ENCODE results near the gene SNTB2.

Gene SNTB2

GRCh38 chr16:69180011-69180338 is 7.0 kb upstream of the SNTB2 start:
- no peak for DNase-seq (ENCODE audit: low spot score)

GRCh38 chr16:69182730-69183416 is 4.1 kb upstream of the SNTB2 start:
- DNase-seq (ENCODE audit: low spot score): no peak

- DNase-seq (ENCODE audit: low spot score): peak; percentile 62
These were observed 677 bp downstream of the SNTB2 start for GRCh38 chr16:69187446-69188235.

GRCh38 chr16:69188236-69188549 is 1.2 kb downstream of the SNTB2 start:
- no peak for DNase-seq (ENCODE audit: low spot score)

GRCh38 chr16:69188716-69189115 is 1.8 kb downstream of the SNTB2 start:
- DNase-seq (ENCODE audit: low spot score): no peak

- DNase-seq (ENCODE audit: low spot score): no peak
These were observed 3.2 kb downstream of the SNTB2 start for GRCh38 chr16:69190046-69190588.

GRCh38 chr16:69190598-69190997 is 3.6 kb downstream of the SNTB2 start:
- no peak for DNase-seq (ENCODE audit: low spot score)

GRCh38 chr16:69191136-69191535 is 4.2 kb downstream of the SNTB2 start:
- DNase-seq (ENCODE audit: low spot score): no peak

GRCh38 chr16:69193855-69194254 is 6.9 kb downstream of the SNTB2 start:
- DNase-seq (ENCODE audit: low spot score): no peak

- no peak for DNase-seq (ENCODE audit: low spot score)
These were observed 7.5 kb downstream of the SNTB2 start for GRCh38 chr16:69194488-69194887.

GRCh38 chr16:69195369-69196029 is 8.5 kb downstream of the SNTB2 start:
- no peak for DNase-seq (ENCODE audit: low spot score)

- no peak for DNase-seq (ENCODE audit: low spot score)
These were observed 10.6 kb downstream of the SNTB2 start for GRCh38 chr16:69197573-69197972.

- no peak for DNase-seq (ENCODE audit: low spot score)
These were observed 12.4 kb downstream of the SNTB2 start for GRCh38 chr16:69199382-69199781.

GRCh38 chr16:69201291-69201690 is 14.3 kb downstream of the SNTB2 start:
- no peak for DNase-seq (ENCODE audit: low spot score)

- no peak for DNase-seq (ENCODE audit: low spot score)
These were observed 14.8 kb downstream of the SNTB2 start for GRCh38 chr16:69201787-69202186.

- DNase-seq (ENCODE audit: low spot score): no peak
These were observed 17.2 kb downstream of the SNTB2 start for GRCh38 chr16:69204172-69204571.

GRCh38 chr16:69209735-69210134 is 22.8 kb downstream of the SNTB2 start:
- DNase-seq (ENCODE audit: low spot score): no peak

- no peak for DNase-seq (ENCODE audit: low spot score)
These were observed 30.5 kb downstream of the SNTB2 start for GRCh38 chr16:69217433-69217832.

- no peak for DNase-seq (ENCODE audit: low spot score)
These were observed 32.3 kb downstream of the SNTB2 start for GRCh38 chr16:69219279-69219678.

GRCh38 chr16:69223882-69224281 is 36.9 kb downstream of the SNTB2 start:
- DNase-seq (ENCODE audit: low spot score): no peak

- no peak for DNase-seq (ENCODE audit: low spot score)
These were observed 38.2 kb downstream of the SNTB2 start for GRCh38 chr16:69225121-69225520.

GRCh38 chr16:69233124-69233523 is 46.2 kb downstream of the SNTB2 start:
- no peak for DNase-seq (ENCODE audit: low spot score)

- DNase-seq (ENCODE audit: low spot score): no peak
These were observed 47.5 kb downstream of the SNTB2 start for GRCh38 chr16:69234460-69234859.
